Spleen (tissue), 7 donors: ENCODE data around the gene ALKBH6.

ENCODE experiments used
- POLR2A ChIP-seq, 3 donors: fragments of 450-650 bp; IDR thresholded peaks; one replicate each; pipeline ENCODE4 v1.5.1; 2017; ENCODE audit warnings: antibody characterized with exemption in 3 of 3, mild to moderate bottlenecking in 1 of 3
- POLR2AphosphoS5 ChIP-seq, 3 donors: sonication (generic); formaldehyde crosslinking; IDR thresholded peaks; one replicate each; pipeline ENCODE4 v1.5.1; 2017; ENCODE audit warnings: antibody characterized with exemption in 3 of 3
- TF ChIP-seq, protein P1 (sequence below), 11 experiments: fragments of 200-600 bp in 7 of 11; fragments of 450-650 bp in 4 of 11; sonication (generic) in 4 of 11; IDR thresholded peaks in 8 of 11; conservative IDR thresholded peaks in 3 of 11; 1 replicate in 7 of 11; 2 replicates in 4 of 11; pipeline versions ENCODE4 v1.4.0 to v1.8.0; 2016 to 2021; ENCODE audit warnings: antibody characterized with exemption in 11 of 11, inconsistent platforms in 4 of 11, mild to moderate bottlenecking in 1 of 11
- donor health status: DM: no; HTN: no; CAD: no; lungs with moderate emphysema.
- donor health status: DM: no; HTN: no; CAD: no.
- donor health status: DM: no; HTN: no; CAD: no.

DNA sequence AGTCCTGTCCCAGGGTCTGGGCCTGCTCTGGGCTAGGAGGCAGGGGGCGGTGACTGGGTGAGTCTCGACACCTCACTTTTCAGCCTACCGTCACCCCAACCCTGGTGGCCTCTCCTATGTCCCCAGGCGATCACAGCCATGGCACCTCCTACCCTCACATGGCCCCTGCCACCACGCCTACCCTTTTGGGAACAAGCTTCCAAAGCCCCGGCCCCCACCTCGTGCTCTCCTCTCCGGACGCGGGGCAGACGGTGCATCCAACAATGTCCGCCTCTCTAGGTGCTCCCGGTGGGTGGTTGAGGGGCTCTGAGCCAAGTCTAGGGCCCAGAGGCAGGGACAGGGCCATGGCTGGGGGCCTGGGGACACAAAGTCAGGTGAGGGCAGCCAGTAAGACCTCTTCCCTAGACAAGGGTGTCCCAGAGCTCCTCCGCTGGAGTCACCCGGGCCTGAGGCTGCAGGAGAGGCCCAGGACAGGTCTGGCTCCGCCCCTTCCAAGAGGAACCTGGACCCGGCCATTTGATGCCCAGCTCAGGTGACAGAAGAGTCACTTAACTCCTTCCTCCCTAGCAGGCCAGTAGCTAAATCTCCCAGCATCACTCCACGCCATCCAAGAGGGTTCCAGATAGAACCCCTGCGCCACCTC is 5.6 kb downstream of the ALKBH6 start, which contains the start of gene SYNE4:
- TF ChIP-seq POLR2A (IDR thresholded peaks at IDR 0.05) = no peak
- TF ChIP-seq, protein P1, sequence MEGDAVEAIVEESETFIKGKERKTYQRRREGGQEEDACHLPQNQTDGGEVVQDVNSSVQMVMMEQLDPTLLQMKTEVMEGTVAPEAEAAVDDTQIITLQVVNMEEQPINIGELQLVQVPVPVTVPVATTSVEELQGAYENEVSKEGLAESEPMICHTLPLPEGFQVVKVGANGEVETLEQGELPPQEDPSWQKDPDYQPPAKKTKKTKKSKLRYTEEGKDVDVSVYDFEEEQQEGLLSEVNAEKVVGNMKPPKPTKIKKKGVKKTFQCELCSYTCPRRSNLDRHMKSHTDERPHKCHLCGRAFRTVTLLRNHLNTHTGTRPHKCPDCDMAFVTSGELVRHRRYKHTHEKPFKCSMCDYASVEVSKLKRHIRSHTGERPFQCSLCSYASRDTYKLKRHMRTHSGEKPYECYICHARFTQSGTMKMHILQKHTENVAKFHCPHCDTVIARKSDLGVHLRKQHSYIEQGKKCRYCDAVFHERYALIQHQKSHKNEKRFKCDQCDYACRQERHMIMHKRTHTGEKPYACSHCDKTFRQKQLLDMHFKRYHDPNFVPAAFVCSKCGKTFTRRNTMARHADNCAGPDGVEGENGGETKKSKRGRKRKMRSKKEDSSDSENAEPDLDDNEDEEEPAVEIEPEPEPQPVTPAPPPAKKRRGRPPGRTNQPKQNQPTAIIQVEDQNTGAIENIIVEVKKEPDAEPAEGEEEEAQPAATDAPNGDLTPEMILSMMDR (IDR thresholded peaks at IDR 0.05 in 8 of 11, conservative IDR thresholded peaks at IDR 0.05 in 3 of 11) = no peak
- peak in 1 of 3 donors; percentile 56 for TF ChIP-seq POLR2AphosphoS5 (IDR thresholded peaks at IDR 0.05)
